HL-60 (cell line): ENCODE measurements around the gene COPZ1.
"Not testable (repeated sequence)": the region's sequence is repeated elsewhere in the genome, so short reads cannot be mapped to it uniquely, and the experiment has no call there.

ENCODE experiments used
- DNase-seq, 2 experiments: peaks; one replicate each; pipeline ENCODE4 v3.0.0-alpha.2; 2010 to 2020; ENCODE audit warnings: low read depth in 1 of 2, low spot score in 1 of 2
- H3K27ac ChIP-seq: fragments of 250-450 bp; sonication (Bioruptor Pico); replicated peaks from 2 replicates; pipeline ENCODE4 v1.5.1; 2020; ENCODE audit warnings: mild to moderate bottlenecking, moderate library complexity
- H3K27me3 ChIP-seq: fragments of 250-450 bp; sonication (Bioruptor Pico); 2 replicates; pipeline ENCODE4 v1.5.1; 2021; ENCODE audit warnings: mild to moderate bottlenecking, moderate library complexity; ENCODE audit not compliant: insufficient read depth, poor library complexity, severe bottlenecking
- H3K4me3 ChIP-seq: replicated peaks from 2 replicates; pipeline ENCODE4 v1.5.1; 2011; ENCODE audit warnings: mild to moderate bottlenecking, control low read depth, low read length; ENCODE audit not compliant: insufficient read depth
- CTCF ChIP-seq: IDR thresholded peaks from one replicate; pipeline ENCODE4 v1.5.1; 2011; ENCODE audit warnings: low read length, control low read depth, inconsistent platforms; ENCODE audit not compliant: insufficient read depth
- GABPA ChIP-seq: IDR thresholded peaks from 2 replicates; pipeline ENCODE4 v1.6.1; 2012; ENCODE audit warnings: low read depth
- POLR2AphosphoS5 ChIP-seq: IDR thresholded peaks from 2 replicates; pipeline ENCODE4 v1.6.1; 2012; ENCODE audit warnings: low read depth
- REST ChIP-seq: IDR thresholded peaks from 2 replicates; pipeline ENCODE4 v1.6.1; 2012; ENCODE audit warnings: low read depth; ENCODE audit not compliant: insufficient replicate concordance
- SPI1 ChIP-seq: IDR thresholded peaks from 2 replicates; pipeline ENCODE4 v1.6.1; 2012; ENCODE audit warnings: low read depth, mild to moderate bottlenecking, borderline replicate concordance

Gene COPZ1

GRCh38 chr12:54321363-54321762, 3.6 kb upstream of the COPZ1 start:
- Histone ChIP-seq H3K4me3 (no peak overlapping the region), H3K27ac (no peak overlapping the region), H3K27me3 (no peaks in the 10 kb centered on the region)
- TF ChIP-seq GABPA (no peak), SPI1 (no peak), POLR2AphosphoS5 (no peak), CTCF (no peak), REST (no peak)
- DNase-seq: no peak

GRCh38 chr12:54325442-54326109, 645 bp downstream of the COPZ1 start:
- Histone ChIP-seq H3K27ac (peak overlapping the region; percentile 83), H3K4me3 (peak overlapping the region; percentile 67)
- peak in 1 of 2 experiments; percentile 60 for DNase-seq
- not testable (repeated sequence) for H3K27me3 ChIP-seq

GRCh38 chr12:54328595-54329337, 3.8 kb downstream of the COPZ1 start:
- DNase-seq: no peak
- Histone ChIP-seq H3K4me3 (no peak overlapping the region), H3K27me3 (no peaks in the 10 kb centered on the region), H3K27ac (no peak overlapping the region)
- TF ChIP-seq SPI1: no peak
- no peak for TF ChIP-seq GABPA
- TF ChIP-seq POLR2AphosphoS5: no peak
- no peak for TF ChIP-seq REST
- TF ChIP-seq CTCF: no peak

- no peak for TF ChIP-seq GABPA
- TF ChIP-seq POLR2AphosphoS5: no peak
- TF ChIP-seq REST: no peak
- no peak for TF ChIP-seq SPI1
- TF ChIP-seq CTCF: no peak
- Histone ChIP-seq H3K4me3 (no peak overlapping the region), H3K27me3 (no peaks in the 10 kb centered on the region), H3K27ac (no peak overlapping the region)
- DNase-seq: no peak
Observed at GRCh38 chr12:54329759-54330158, 4.8 kb downstream of the COPZ1 start.
